Upper lobe of left lung (tissue), 4 donors: ENCODE data around the gene ADGRV1.

Source experiments
- EP300 ChIP-seq, 4 donors: sonication (generic); formaldehyde crosslinking; IDR thresholded peaks; one replicate each; pipeline ENCODE4 v1.5.1; 2017; ENCODE audit warnings: antibody characterized with exemption in 4 of 4, control low read depth in 2 of 4
- POLR2A ChIP-seq, 4 donors: fragments of 450-650 bp; IDR thresholded peaks; one replicate each; pipeline ENCODE4 v1.5.1; 2016 to 2017; ENCODE audit warnings: antibody characterized with exemption in 4 of 4, mild to moderate bottlenecking in 2 of 4
- POLR2AphosphoS5 ChIP-seq, 2 donors: sonication (generic); formaldehyde crosslinking; IDR thresholded peaks; one replicate each; pipeline ENCODE4 v1.5.1; 2017; ENCODE audit warnings: antibody characterized with exemption in 2 of 2
- TF ChIP-seq, protein P1 (sequence below), 6 experiments: fragments of 450-650 bp in 4 of 6; fragments of 200-600 bp in 2 of 6; sonication (generic) in 2 of 6; IDR thresholded peaks; one replicate each; pipeline ENCODE4 v1.5.1; 2016 to 2019; ENCODE audit warnings: antibody characterized with exemption in 6 of 6

- TF ChIP-seq, protein P1, sequence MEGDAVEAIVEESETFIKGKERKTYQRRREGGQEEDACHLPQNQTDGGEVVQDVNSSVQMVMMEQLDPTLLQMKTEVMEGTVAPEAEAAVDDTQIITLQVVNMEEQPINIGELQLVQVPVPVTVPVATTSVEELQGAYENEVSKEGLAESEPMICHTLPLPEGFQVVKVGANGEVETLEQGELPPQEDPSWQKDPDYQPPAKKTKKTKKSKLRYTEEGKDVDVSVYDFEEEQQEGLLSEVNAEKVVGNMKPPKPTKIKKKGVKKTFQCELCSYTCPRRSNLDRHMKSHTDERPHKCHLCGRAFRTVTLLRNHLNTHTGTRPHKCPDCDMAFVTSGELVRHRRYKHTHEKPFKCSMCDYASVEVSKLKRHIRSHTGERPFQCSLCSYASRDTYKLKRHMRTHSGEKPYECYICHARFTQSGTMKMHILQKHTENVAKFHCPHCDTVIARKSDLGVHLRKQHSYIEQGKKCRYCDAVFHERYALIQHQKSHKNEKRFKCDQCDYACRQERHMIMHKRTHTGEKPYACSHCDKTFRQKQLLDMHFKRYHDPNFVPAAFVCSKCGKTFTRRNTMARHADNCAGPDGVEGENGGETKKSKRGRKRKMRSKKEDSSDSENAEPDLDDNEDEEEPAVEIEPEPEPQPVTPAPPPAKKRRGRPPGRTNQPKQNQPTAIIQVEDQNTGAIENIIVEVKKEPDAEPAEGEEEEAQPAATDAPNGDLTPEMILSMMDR (IDR thresholded peaks at IDR 0.05) = no peak
- TF ChIP-seq POLR2A (IDR thresholded peaks at IDR 0.05) = no peak
- TF ChIP-seq EP300 (IDR thresholded peaks at IDR 0.05) = no peak
- TF ChIP-seq POLR2AphosphoS5 (IDR thresholded peaks at IDR 0.05) = no peak
These were observed 100.0 kb downstream of the ADGRV1 start for GRCh38 chr5:90658620-90659019.
